Stomach (tissue), 9 donors: ENCODE data around the gene NR1H4. TPM values are rescaled to one million over a fixed set of nuclear protein-coding genes. Genes with fewer than 3 reads are reported as not detected.

Source experiments
- DNase-seq, 2 donors: peaks; one replicate each; pipeline versions ENCODE4 v3.0.0 to v3.0.0-alpha.2; 2013 to 2019
- H3K27ac ChIP-seq, 5 donors: fragments of 200-600 bp in 4 of 5; sonication (generic) in 4 of 5; one replicate each; pipeline ENCODE4 v1.5.1; 2013 to 2019; ENCODE audit warnings: mild to moderate bottlenecking in 1 of 5, moderate library complexity in 1 of 5
- H3K27me3 ChIP-seq, 3 donors: fragments of 200-600 bp; sonication (generic); one replicate each; pipeline ENCODE4 v1.5.1; 2017 to 2019; ENCODE audit warnings: mixed run types in 1 of 3
- H3K36me3 ChIP-seq, 4 donors: fragments of 200-600 bp; sonication (generic); 1 replicate in 3 of 4; 2 replicates in 1 of 4; pipeline ENCODE4 v1.5.1; 2016 to 2019
- H3K4me1 ChIP-seq, 4 donors: fragments of 200-600 bp; sonication (generic); one replicate each; pipeline ENCODE4 v1.5.1; 2016 to 2019
- H3K4me3 ChIP-seq, 4 donors: fragments of 200-600 bp; sonication (generic) in 3 of 4; one replicate each; pipeline ENCODE4 v1.5.1; 2016 to 2019; ENCODE audit warnings: mild to moderate bottlenecking in 1 of 4
- H3K9me3 ChIP-seq, 4 donors: fragments of 200-600 bp; sonication (generic); one replicate each; pipeline ENCODE4 v1.5.1; 2016 to 2019
- EP300 ChIP-seq: sonication (generic); formaldehyde crosslinking; IDR thresholded peaks from one replicate; pipeline ENCODE4 v1.6.1; 2017; ENCODE audit warnings: antibody characterized with exemption
- POLR2A ChIP-seq, 4 donors: fragments of 450-650 bp; IDR thresholded peaks; one replicate each; pipeline ENCODE4 v1.6.1; 2016; ENCODE audit warnings: antibody characterized with exemption in 4 of 4, control low read depth in 2 of 4, mild to moderate bottlenecking in 1 of 4, moderate library complexity in 1 of 4
- POLR2AphosphoS5 ChIP-seq, 3 donors: sonication (generic); formaldehyde crosslinking; IDR thresholded peaks; one replicate each; pipeline ENCODE4 v1.6.1; 2016; ENCODE audit warnings: antibody characterized with exemption in 3 of 3
- WGBS, 5 donors: extraction: QIAGEN DNeasy Blood & Tissue Kit in 3 of 5; methylation state at CpG; one replicate each; pipeline versions ENCODE4 v1.1.5 to v1.1.7; 2013 to 2018; 5-methylcytosine and 5-hydroxymethylcytosine counted together
- intact Hi-C: fragments of 100-400 bp; cut with DNase I; formaldehyde crosslinking; loops from one replicate; pipeline ENCODE4 v1.15.1; 2023; ENCODE audit warnings: low total_unique reads
- polyA plus RNA-seq, 3 donors: library from polyadenylated mRNA; stranded (reverse); fragments of 200-250 nt; gene quantifications; one replicate each; pipeline ENCODE4 v1.2.3, GENCODE V29; 2013
- total RNA-seq, 5 donors: library from RNA; depleted of rRNA; stranded (reverse); fragments of >200 nt; gene quantifications; one replicate each; pipeline versions ENCODE4 v1.1.0 to v1.2.3, GENCODE V29; 2014 to 2016
- TF ChIP-seq, protein P1 (sequence below), 7 experiments: fragments of 450-650 bp in 4 of 7; fragments of 200-600 bp in 3 of 7; sonication (generic) in 3 of 7; IDR thresholded peaks; one replicate each; pipeline ENCODE4 v1.5.1; 2016 to 2019; ENCODE audit warnings: antibody characterized with exemption in 7 of 7, control low read depth in 2 of 7, mild to moderate bottlenecking in 1 of 7
- donor health status: healthy with polysubstance abuse.
- donor health status: Bipolar disorder and iron deficiency.
- donor health status: healthy.

NR1H4 gene
- total and polyA plus RNA-seq, 8 donors: 0.46 to 6.7 (median 2.9) TPM; not detected in 3

DNA sequence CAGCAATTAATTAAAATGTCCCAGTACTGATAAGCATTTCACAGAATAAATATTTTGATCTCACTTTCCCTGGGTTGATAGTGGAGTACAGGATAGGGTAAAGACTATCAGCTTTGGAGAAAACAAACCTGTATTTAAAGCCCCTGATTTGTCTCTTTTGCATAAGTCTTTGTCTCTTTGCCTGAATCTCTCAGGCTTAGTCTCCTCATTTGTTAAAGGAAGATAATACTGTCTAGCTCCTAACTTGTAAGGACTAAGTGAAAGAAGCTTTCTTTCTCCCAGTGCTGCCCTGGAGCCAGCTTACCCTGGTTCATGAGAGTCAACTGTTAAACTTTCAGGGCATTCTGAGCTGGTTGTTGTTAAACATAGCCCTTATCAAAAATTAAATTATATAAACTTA is 5.5 kb upstream of the NR1H4 start:
- no peak overlapping the region for H3K4me3 ChIP-seq
- TF ChIP-seq POLR2A (IDR thresholded peaks at IDR 0.05) (no peak), POLR2AphosphoS5 (IDR thresholded peaks at IDR 0.05) (no peak), EP300 (no peak)
- TF ChIP-seq, protein P1, sequence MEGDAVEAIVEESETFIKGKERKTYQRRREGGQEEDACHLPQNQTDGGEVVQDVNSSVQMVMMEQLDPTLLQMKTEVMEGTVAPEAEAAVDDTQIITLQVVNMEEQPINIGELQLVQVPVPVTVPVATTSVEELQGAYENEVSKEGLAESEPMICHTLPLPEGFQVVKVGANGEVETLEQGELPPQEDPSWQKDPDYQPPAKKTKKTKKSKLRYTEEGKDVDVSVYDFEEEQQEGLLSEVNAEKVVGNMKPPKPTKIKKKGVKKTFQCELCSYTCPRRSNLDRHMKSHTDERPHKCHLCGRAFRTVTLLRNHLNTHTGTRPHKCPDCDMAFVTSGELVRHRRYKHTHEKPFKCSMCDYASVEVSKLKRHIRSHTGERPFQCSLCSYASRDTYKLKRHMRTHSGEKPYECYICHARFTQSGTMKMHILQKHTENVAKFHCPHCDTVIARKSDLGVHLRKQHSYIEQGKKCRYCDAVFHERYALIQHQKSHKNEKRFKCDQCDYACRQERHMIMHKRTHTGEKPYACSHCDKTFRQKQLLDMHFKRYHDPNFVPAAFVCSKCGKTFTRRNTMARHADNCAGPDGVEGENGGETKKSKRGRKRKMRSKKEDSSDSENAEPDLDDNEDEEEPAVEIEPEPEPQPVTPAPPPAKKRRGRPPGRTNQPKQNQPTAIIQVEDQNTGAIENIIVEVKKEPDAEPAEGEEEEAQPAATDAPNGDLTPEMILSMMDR (IDR thresholded peaks at IDR 0.05): no peak
- no peaks in the 10 kb centered on the region for H3K36me3 ChIP-seq
- no peaks in the 10 kb centered on the region for H3K27me3 ChIP-seq
- H3K9me3 ChIP-seq: no peaks in the 10 kb centered on the region
- DNase-seq: no peak
- intact Hi-C loops: no loop called here
- H3K4me1 ChIP-seq: peaks cover 0 to 2% (median 0%) of the 10 kb centered on the region in 4 donors
- H3K27ac ChIP-seq: no peak overlapping the region

DNA sequence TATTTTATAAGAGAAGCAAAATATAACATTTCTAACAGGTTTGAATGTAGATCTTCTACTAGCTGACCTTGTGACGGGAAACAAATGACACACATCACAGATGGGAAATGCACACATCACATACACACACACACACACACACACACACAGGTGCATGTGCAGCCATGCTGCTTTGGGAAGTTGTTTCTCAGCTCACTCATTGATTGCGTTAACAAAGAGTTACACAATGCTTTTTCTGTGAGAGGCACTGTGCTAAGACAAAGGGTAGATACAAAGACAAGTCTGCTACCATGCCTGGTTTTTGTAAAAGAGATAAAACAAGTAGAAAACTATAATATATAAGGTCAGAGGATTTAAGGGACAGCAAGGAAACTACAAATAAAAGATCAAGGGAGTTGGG is 1.3 kb upstream of the NR1H4 start:
- Histone ChIP-seq H3K27ac (no peak overlapping the region), H3K4me3 (no peak overlapping the region), H3K9me3 (no peaks in the 10 kb centered on the region), H3K36me3 (no peaks in the 10 kb centered on the region), H3K27me3 (no peaks in the 10 kb centered on the region), H3K4me1 (peaks cover 0 to 10% (median 3%) of the 10 kb centered on the region in 4 donors)
- intact Hi-C loops: no loop called here
- DNase-seq: no peak
- 69 to 95% (median 87%) methylated on average over 2 of the region's 2 CpGs for WGBS, 5 donors
- TF ChIP-seq POLR2AphosphoS5 (IDR thresholded peaks at IDR 0.05) (no peak), POLR2A (IDR thresholded peaks at IDR 0.05) (no peak), EP300 (no peak)
- TF ChIP-seq, protein P1 (IDR thresholded peaks at IDR 0.05): no peak

DNA sequence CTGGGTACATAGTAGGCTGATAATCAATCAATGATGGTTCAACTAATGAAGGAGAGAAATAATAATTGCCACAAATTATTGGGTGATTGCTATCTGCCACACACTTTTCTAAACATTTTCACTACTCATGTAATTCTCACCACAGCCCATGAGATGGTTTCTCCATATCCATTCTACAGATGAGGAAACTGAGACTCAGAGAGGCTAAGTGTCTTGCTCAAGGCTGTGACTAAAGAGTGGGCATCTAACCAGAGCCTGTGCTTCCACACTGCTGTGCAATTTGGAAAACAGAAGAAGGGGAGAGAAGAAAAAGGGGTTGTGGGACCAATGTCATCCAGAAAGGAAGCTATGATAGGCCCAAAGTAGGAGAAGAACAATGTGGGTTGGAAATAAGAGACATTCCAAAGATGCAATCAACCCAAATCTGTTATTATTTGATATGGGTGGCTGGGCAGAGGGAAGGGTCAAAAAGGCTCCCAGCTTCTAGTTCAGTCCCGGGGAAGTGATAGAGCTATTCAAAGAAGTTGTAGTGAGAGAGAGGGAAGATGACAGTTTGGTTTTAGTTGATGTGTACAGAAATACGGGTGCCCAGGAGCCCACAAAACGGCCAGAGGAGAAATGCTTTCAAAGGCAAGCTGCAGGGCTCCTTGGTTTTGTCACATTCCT is 483 bp upstream of the NR1H4 start:
- intact Hi-C loops: no loop called here
- no peak for TF ChIP-seq EP300
- no peak for TF ChIP-seq POLR2A (IDR thresholded peaks at IDR 0.05)
- TF ChIP-seq POLR2AphosphoS5 (IDR thresholded peaks at IDR 0.05): no peak
- TF ChIP-seq, protein P1 (IDR thresholded peaks at IDR 0.05): no peak
- no peak overlapping the region for H3K27ac ChIP-seq

DNA sequence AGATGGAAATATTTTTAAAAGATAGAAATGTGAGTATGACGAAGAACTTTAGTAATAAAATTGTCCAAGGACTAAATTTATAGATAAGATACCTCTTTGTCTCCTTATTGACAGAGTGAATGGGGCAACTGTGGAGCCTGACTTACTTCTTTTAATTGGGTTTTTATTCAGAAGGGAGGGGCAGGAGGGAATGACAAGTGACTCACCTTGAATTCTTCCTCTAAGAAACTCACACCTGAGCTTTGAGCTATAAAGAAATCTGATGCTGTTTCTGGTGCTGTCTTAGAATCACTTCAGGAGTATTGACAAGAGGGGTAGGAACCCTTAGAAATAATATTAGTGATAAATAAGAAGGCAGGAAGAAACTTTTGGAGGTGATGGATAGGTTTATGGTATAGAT is 951 bp downstream of the NR1H4 start:
- TF ChIP-seq, protein P1 (IDR thresholded peaks at IDR 0.05): no peak
- no peak for TF ChIP-seq POLR2AphosphoS5 (IDR thresholded peaks at IDR 0.05)
- TF ChIP-seq EP300: no peak
- TF ChIP-seq POLR2A (IDR thresholded peaks at IDR 0.05): no peak
- intact Hi-C loops: no loop called here
- H3K4me3 ChIP-seq: no peak overlapping the region

More for the DNA sequence above, 483 bp upstream of the NR1H4 start:
- Histone ChIP-seq H3K27me3 (no peaks in the 10 kb centered on the region), H3K9me3 (no peaks in the 10 kb centered on the region), H3K4me1 (peaks cover 0 to 10% (median 3%) of the 10 kb centered on the region in 4 donors), H3K4me3 (no peak overlapping the region), H3K36me3 (no peaks in the 10 kb centered on the region)
- no peak for DNase-seq
- 27 to 59% (median 46%) methylated on average over 3 of the region's 3 CpGs for WGBS, 5 donors

More for the DNA sequence above, 951 bp downstream of the NR1H4 start:
- Histone ChIP-seq H3K9me3 (no peaks in the 10 kb centered on the region), H3K27ac (no peak overlapping the region), H3K36me3 (no peaks in the 10 kb centered on the region), H3K27me3 (no peaks in the 10 kb centered on the region), H3K4me1 (peaks cover 0 to 10% (median 3%) of the 10 kb centered on the region in 4 donors)
- 53 to 72% (median 66%) methylated on average over 1 of the region's 1 CpG for WGBS, 5 donors
- DNase-seq: no peak
